Measurements from ENCODE around the gene E2F3.

- TF ChIP-seq EP300 (IDR thresholded peaks at IDR 0.05) (no peak), CTCF (IDR thresholded peaks at IDR 0.05) (no peak)
These were observed 40.2 kb downstream of the E2F3 start for GRCh38 chr6:20441921-20442320.

All from esophagus muscularis mucosa (tissue), 3 donors.